NK-92 (cell line): ENCODE measurements around the gene TSPAN13.
"Not testable (repeated sequence)": the region's sequence is repeated elsewhere in the genome, so short reads cannot be mapped to it uniquely, and the experiment has no call there.

ENCODE experiments used
- DNase-seq: peaks from one replicate; lab custom pipeline; 2025; ENCODE audit not compliant: unreplicated experiment; lab: John Stamatoyannopoulos, UW

TSPAN13 gene

GRCh38 chr7:16740623-16740953 lies 13.0 kb upstream of the TSPAN13 start:
- no peak for DNase-seq

- no peak for DNase-seq
These were observed 12.6 kb upstream of the TSPAN13 start for GRCh38 chr7:16740996-16741395.

GRCh38 chr7:16741676-16742075 lies 11.9 kb upstream of the TSPAN13 start:
- no peak for DNase-seq

GRCh38 chr7:16742547-16742946 lies 11.0 kb upstream of the TSPAN13 start:
- DNase-seq = no peak

- DNase-seq = no peak
These were observed 10.3 kb upstream of the TSPAN13 start for GRCh38 chr7:16743236-16743635.

- no peak for DNase-seq
These were observed 8.9 kb upstream of the TSPAN13 start for GRCh38 chr7:16744518-16745250.

GRCh38 chr7:16745645-16746044 lies 7.9 kb upstream of the TSPAN13 start:
- no peak for DNase-seq

GRCh38 chr7:16747102-16747501 lies 6.5 kb upstream of the TSPAN13 start:
- DNase-seq = no peak

- no peak for DNase-seq
These were observed 639 bp downstream of the TSPAN13 start for GRCh38 chr7:16753932-16754855.

- DNase-seq = no peak
These were observed 1.3 kb downstream of the TSPAN13 start for GRCh38 chr7:16754856-16755317.

- DNase-seq = no peak
These were observed 1.8 kb downstream of the TSPAN13 start for GRCh38 chr7:16755397-16755796.

GRCh38 chr7:16758036-16758435 lies 4.5 kb downstream of the TSPAN13 start:
- DNase-seq = no peak

- DNase-seq = no peak
These were observed 5.4 kb downstream of the TSPAN13 start for GRCh38 chr7:16758631-16759611.

- DNase-seq = no peak
These were observed 6.3 kb downstream of the TSPAN13 start for GRCh38 chr7:16759840-16760239.

GRCh38 chr7:16762177-16762576 lies 8.6 kb downstream of the TSPAN13 start:
- DNase-seq = no peak

- no peak for DNase-seq
These were observed 11.4 kb downstream of the TSPAN13 start for GRCh38 chr7:16764942-16765341.

- no peak for DNase-seq
These were observed 11.9 kb downstream of the TSPAN13 start for GRCh38 chr7:16765436-16765859.

GRCh38 chr7:16769994-16770393 lies 16.4 kb downstream of the TSPAN13 start:
- DNase-seq = not testable (repeated sequence)

GRCh38 chr7:16770657-16771329 lies 17.2 kb downstream of the TSPAN13 start:
- no peak for DNase-seq

- no peak for DNase-seq
These were observed 19.8 kb downstream of the TSPAN13 start for GRCh38 chr7:16773326-16773725.
